Hematopoietic multipotent progenitor cell (in vitro differentiated cells): ENCODE results near the gene ADH1B. TPM values are rescaled to one million over a fixed set of nuclear protein-coding genes. Genes with fewer than 3 reads are reported as not detected.

Experiments
- total RNA-seq: library from RNA; depleted of rRNA; stranded (reverse); fragments of >200 nt; gene quantifications from one replicate; pipeline ENCODE4 v1.2.3, GENCODE V29; 2012

Gene ADH1B
- total RNA-seq, 1 donor: under 0.01 TPM

Other genes starting within 250 kb of the ADH1B start
- 55.5 TPM for gene ADH5, start 232.6 kb downstream of the ADH1B start, total RNA-seq
- not detected for gene ADH4, start 177.1 kb downstream of the ADH1B start, total RNA-seq
- gene ADH6, start 102.2 kb downstream of the ADH1B start, total RNA-seq: not detected
- gene ADH1A, start 30.4 kb downstream of the ADH1B start, total RNA-seq: not detected
- not detected for gene ADH1C, start 31.3 kb upstream of the ADH1B start, total RNA-seq
- gene ADH7, start 113.9 kb upstream of the ADH1B start, total RNA-seq: not detected
- gene C4orf17, start 189.6 kb upstream of the ADH1B start, total RNA-seq: not detected
- 1.1 TPM for gene TRMT10A, start 242.6 kb upstream of the ADH1B start, total RNA-seq